GM11168 (cell line): Measurements from ENCODE around the gene SBNO2.
"Not testable (repeated sequence)": the region's sequence is repeated elsewhere in the genome, so short reads cannot be mapped to it uniquely, and the experiment has no call there.

Source experiments
- in situ Hi-C: fragments of 300-500 bp; cut with MboI; formaldehyde crosslinking; loops from one replicate; pipeline ENCODE4 v1.12.0; 2022; ENCODE audit warnings: low sequenced_read_pairs; ENCODE audit not compliant: unreplicated experiment

The SBNO2 gene

DNA sequence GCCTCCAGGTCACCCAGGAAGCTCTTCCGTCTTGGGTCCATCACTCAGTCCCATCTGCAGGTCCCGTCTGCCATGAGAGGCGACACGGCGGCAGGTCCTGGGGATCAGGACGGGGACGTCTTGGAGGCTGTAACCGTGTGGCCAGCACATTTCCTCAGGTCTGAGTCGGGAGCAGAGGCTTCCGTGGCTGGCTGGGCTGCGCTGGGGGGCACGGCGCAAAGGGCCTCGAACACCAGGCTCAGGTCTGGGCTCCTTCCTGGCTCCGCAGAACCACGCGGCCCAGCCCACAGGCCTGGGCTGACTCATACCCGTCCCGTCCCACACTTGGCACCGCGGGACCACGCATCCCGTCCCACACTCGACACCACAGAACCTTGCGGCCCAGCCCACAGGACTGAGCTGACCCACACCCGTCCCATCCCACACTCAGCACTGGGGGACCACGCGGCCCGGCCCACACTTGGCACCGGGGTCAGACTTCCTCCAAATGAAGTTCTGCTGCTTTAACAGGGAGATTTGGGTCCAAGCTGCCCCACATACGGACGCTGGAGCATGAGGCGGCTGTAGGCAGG is 30.2 kb downstream of the SBNO2 start:
- in situ Hi-C loops, result no loop called here

DNA sequence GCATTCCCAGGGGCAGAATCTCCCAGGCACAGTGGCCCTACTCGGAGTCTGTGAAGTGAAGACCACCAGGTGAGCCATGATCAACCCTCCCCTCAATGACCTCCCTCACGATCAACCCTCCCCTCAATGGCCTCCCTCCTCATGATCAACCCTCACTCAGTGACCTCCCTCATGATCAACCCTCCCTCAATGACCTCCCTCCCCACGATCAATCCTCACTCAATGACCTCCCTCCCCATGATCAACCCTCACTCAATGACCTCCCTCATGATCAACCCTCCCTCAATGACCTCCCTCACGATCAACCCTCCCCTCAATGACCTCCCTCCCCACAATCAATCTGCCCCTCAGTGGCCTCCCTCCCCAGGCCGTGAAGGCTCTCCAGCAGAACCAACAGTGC is 32.1 kb downstream of the SBNO2 start:
- in situ Hi-C loops, result no loop called here

DNA sequence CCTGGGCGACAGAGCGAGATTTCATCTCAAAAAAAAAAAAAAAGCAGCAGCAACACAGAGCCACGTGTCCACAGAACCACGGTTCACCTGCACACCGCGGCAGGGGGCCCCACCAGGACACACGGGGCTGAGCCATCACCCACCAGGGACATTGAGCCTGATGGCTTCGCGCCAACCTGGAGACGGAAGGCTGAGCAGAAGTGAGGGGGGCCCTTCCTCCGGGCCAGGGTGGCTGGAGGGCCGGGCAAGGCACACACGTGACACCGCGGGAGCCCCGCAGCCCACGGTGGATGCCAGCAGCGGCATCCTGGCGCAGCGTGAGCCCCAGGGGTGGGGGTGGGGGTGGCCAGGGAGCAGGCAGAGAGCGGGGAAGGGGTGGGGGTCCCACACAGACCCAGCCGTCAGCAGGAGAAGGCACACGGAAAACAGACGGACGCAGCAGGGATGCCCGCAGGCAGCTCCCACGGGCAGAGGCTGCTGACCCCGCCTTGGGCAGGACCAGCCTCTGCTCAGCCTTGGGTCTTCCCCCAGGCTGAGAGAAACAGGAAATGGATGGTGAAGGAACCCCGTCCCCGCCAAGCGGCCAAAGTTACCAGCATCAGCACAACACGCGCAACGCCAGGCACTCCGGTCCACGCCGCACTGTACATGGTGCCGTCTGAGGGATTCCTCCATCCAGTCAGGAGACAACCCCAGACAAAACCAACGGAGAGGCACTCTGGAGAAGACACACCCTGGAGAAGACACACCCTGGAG is 33.6 kb downstream of the SBNO2 start:
- in situ Hi-C loops, result no loop called here

DNA sequence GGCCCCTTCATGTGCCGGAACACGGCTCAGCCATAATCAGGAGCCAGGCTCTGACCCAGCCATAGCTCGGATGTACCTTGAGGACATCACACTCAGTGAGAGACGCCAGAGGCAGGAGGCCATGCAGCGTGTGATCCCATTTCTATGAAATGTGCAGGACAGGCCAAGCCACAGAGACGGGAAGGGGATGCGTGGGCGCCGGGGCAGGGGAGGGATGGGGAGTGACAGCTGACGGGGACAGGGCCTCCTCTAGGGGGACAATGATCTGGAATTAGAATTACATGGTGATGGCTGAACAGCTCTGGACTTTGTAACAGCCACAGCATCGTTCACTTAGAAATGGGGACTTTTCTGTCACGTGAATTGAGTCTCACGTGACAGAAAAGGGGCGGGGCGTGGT is 34.9 kb downstream of the SBNO2 start:
- in situ Hi-C loops, result no loop called here

DNA sequence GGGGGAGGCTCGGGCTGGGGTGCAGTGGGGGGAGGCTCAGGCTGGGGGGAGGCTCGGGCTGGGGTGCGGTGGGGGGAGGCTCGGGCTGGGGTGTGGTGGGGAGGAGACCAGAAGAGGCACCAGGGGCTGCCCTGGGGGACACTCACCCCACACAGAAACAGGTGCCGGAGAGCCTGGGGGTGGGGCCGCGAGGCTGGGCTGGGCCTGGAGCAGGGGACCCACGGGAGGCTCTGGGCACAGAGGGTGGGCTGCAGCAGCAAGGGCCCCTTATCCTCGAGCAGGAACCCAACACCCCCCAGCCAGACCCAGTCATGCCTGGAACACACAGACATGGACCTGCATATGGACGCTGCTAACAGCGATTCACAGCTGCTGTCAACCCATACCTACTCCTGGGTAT is 35.9 kb downstream of the SBNO2 start:
- in situ Hi-C loops, result no loop called here

DNA sequence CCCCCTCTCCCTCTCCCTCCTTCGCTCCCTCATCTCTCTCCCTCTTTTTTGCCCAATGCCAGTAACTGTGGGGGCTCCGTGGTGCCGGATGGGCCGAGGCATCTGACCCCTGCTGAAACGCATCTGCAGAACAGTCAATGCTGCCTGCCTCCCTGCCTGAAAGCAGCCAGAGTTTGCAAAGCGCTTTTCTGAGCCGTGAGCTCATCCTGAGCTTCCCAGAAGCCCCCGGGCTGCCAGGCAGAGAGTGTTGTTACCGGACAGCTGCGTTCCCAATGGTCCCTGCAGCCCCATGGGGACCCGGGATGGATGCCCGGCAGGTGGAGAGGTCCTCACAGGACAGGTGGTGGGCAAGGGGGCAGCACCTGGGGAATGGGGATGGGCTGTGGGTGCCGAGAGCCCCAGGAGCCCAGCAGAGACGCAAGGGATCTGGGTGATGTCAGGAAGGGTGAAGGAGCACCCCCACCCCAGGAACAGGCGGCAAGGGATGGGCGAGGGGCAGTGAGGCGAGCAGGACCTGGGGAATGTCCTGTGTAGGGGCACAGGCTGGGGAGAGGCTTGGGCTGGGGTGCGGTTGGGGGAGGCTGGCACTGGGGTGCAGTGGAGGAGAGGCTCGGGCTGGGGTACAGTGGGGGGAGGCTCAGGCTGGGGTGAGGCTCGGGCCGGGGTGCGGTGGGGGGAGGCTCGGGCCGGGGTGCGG is 37.3 kb downstream of the SBNO2 start:
- in situ Hi-C loops, result no loop called here

DNA sequence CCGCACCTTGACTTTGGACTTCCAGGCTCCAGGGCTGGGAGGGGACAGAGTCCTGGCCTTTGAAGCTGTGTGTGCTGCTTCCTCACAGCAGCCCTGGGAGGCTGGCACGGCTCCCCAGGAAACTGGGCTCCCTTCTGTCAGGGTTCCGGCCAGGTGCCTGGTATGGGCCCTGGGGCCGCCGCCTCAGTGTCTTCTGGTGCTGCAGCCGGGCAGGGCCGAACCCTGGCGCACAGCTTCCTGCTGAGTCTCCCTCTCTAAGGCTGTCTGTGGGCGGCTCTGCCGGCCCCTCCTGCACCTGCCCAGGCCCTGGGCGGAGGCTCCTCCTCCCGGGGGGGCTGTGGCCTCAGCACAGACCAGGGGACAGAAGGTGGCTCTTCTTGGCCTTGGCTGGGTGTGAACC is 37.9 kb downstream of the SBNO2 start:
- in situ Hi-C loops, result no loop called here

DNA sequence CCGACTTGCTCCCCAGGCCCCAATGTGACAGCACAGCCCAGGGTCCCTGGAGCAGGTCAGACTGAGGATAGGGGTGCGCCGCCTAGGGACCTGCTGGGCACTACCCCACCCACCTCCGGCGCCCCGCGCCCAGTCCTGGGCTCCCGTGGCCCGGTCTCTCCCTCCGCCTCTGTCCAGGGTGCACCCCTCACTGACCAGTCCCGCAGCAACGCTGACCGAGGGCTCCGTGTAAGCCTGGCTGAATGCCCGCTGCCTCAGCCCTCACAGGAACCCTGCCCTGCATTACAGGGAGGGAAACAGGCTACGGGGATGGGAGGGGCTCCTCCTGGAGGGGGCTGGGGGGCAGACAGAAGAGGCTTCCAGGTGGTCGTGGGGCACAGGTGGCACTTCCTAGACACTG is 38.6 kb downstream of the SBNO2 start:
- in situ Hi-C loops, result no loop called here

DNA sequence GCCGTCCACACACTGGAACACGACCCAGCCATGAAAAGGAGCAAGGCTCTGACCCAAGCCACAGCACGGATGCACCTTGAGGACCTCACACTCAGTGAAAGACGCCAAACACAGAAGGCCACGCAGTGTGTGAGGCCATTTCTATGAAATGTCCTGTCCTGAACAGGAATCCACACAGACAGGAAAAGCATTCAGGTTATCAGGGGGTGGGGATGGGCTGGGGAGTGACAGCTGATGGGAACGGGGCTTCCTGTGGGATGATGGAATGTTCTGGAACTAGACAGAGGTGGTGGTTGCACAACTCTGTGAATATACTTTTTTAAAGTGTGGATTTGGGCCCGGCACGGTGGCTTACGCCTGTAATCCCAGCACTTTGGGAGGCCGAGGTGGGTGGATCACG is 39.6 kb downstream of the SBNO2 start:
- in situ Hi-C loops, result no loop called here

DNA sequence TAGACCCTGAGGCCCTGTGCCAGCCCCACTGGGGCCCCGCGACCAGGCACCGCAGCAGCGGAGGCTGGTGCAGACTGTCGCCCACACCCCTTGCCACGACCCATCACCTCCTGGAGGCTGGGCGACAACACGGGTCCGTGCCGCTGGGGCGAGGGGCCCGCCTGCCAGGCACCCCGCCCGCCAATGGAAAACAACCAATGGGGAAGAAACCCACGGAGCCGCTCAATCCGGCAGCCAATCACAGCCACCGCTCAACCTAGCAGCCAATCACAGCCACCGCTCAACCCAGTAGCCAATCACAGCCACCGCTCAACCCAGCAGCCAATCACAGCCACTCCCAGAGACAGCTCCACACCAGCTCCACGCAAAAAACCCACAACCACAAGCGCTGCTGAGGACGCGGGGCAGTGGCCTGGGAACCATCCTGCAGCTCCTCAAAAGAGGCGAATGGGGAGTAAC is 40.6 kb downstream of the SBNO2 start:
- in situ Hi-C loops, result no loop called here

DNA sequence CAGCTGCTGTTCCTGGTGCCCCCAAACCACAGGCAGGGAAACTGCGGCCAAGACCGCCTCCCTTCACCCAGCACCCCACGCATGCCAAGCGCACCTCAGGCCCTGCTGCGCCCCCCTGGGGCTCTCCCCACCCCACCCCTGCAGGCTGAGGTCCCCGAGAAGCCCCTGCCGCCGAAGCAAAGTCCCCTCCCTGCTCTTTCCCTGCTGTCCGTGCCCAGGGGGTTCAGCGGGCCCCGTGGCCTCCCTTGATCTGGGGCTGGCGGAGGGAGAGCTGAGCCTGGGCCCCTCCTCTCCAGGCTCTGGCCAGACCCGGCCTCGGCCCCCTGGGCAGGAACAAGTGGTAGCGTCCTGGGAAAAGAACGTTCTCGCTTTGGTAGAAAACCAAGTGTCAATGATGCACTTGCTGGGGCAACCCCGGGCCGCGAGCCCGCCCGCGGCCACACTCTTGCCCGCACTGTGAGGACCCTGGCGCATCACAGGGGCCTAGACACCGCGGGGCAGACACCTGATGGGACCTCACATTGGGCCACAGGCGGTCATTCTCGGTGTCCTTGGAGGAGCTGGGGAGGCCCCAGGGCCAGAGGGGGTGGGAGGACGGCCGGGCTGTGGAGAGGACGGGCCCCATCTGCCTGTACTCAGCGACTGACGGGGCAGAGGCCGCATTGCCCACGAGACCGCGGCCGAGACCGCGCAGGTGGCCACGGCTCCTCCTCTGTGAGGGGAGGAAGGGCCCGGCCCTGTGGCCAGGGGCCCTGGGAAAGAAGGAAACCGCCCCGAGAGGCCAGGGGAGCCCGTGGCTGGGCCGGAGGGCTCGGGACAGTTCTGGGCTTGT is 41.3 kb downstream of the SBNO2 start:
- in situ Hi-C loops, result no loop called here

DNA sequence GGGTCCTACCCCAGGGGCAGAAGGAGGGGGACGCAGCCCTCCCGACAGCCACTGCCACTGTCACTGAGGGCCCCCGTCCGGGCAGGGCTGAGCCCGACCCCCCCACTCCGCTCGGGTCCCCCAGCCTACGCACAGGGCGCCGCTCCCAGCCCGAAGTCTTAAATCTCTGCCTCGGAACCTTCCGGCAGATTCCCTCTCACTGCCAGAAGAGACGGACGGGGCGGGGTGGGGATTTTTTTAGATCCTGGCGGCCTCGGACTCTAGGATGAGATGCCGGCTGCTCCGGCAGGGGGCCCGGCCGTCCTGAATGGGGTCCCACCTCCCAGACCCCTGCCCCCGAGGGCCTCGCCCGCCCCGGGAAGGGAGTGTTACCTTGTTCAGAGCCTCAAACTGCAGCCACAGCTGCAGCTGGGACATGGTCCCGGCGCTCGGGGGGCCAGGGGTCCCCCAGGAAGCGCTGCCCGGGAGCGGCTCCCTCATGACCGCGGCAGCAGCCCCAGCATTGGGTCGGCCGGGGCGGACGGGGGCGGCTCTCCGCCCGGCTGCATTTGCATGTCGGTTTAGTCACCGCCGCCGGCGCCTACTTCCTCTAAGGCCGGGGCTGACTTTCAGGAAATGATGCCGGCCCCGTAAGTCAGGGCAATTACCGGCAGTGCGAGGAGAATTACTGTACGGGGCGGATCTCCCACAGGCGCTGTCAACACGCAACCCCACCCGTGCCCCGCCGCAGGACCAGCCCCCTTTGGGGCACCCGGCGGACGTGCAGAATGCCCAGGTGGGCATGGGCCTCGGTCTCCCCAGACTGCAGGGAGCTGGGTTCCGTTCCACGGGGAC is 42.1 kb downstream of the SBNO2 start:
- in situ Hi-C loops, result no loop called here

DNA sequence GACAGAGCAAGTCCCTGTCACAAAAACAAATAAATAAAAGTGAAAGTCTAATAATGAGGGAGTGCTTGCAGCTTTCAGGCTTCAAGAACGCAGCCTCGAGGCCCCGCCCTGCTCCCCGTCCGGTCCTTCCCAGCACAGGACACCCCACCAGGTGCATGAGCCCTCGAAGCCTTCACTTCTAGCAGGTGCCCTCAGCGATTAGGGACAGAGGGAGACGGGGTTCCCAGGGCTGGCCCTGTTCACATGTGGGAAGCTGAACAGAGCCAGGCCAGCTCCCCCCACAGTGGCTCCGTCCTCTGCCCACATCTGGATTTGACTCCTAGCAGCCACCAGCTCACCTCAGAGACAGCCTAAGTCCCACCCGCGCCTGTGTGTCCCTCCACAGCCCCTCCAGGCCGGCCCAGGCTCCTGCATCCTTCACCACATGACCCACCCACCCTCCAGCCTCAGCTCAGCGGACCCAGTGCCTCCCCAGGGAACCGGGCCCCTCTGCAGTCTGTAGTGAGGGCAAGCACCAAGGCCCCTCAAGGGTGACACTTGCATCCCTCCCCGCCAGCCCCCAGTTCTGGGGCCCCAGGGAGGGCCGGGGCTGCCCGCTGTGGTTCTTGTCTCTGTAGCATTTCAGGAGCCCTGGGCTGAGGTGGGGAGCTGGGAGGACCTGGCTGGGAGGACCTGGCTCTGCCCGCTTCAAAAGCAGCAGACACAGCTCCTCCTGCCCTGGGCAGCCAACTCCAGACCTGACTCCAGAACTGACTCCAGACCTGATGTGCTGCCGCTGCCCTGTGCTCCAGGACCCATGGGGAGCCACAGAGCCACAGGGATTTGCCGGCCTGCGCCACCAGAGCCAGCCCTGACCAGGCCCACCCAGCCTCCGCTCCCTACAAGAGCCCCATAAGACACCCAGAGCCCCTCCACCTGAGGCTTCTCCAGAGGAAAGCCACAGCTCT is 43.0 kb downstream of the SBNO2 start:
- in situ Hi-C loops, result no loop called here

DNA sequence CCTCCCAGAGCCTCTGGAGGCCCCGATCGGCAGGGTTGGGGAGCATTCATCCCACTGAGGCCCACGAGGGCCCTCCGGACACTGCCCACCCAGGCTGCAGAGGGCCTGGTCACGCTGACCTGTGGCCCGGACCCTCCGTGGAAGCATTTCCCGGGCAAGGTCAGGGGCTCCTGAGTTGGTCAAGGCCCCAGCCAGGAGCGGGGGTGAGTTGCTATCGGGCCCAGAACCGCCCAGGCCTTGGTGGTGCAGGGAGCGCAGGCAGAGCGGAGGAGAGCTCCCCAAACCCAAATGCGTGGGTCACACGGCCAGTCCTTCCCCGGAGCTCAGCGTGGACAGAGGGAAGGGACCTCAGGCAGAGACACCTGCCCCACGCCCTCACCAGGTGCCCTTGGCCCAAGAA is 44.5 kb downstream of the SBNO2 start:
- in situ Hi-C loops, result no loop called here

DNA sequence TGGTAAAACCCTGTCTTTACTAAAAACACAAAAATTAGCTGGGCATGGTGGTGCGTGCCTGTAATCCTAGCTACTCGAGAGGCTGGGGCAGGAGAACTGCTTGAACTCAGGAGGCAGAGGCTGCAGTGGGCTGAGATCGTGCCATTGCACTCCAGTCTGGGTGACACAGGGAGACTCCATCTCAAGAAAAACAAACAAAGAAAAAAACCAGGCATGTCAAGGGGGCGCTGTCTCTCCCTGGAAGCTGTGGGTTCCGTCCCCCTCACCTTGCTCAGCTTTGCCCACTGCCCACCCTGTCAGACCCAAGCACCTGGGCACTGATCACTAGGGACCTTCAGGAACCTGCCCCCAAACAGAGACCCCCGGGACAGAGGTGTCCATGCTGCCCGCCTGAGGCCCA is 45.0 kb downstream of the SBNO2 start:
- in situ Hi-C loops, result not testable (repeated sequence)

DNA sequence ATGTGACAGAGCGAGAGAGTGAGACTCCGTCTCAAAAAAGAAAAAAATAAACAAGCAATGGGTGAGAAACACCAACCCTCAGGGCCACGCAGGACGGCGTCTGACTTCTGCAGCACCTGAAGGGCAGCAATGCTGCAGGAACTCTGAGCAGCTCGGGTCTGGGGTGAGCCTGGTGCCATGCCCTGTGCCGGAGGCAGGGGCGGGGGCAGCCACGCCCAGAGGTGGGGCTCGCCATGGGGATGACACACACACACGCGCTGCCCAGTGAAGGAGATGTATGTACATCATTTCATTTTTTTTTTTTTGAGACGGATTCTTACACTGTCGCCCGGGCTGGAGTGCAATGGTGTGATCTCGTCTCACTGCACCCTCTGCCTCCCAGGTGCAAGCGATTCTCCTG is 46.0 kb downstream of the SBNO2 start:
- in situ Hi-C loops, result no loop called here

DNA sequence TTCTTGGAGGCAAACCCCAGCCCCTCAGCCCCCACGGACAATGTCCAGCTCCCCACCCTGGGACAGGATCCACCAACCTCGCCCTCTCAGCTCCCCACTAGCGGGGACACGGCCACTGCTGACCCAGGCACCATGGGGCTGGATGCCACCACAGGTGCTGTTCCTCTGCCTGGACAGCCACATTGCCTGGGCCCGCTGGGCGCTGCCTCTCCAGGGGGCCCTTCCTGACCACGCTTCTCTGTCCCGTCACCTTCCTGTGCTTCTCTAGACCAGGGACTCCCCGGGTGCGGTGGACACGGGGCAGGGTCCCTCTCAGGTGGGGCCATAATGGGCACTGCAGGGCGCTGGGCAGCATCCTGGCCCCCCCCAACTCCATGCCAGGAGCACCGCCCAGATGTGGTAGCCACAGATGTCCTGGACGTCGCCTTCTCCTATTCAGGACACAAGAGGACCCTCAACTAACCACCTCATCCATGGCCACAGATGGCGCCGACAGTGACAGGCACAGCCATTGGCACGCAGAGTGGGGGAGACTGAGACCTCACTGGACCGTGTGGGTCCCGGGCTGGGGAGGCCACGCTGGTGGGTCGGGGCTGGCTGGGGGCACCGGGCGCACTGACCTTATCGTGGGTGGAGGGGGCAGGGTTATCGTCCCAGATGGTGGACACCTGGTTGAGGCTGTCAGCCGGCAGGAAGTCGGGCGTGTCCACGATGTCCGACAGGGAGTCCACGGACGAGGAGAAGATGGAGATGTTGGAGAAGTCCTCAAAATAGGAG is 46.9 kb downstream of the SBNO2 start:
- in situ Hi-C loops, result no loop called here
